GM12878 (cell line): ENCODE data around the gene CYP1A1. TPM values are rescaled to one million over a fixed set of nuclear protein-coding genes. Genes with fewer than 3 reads are reported as not detected.

Experiments used
- ATAC-seq: fragments of 200-7000 bp; cut with Tn5 transposase; 3 replicates; pipeline ENCODE4 v1.9.1; 2020; ENCODE audit warnings: mild to moderate bottlenecking, moderate library complexity
- BruUV-seq: library from RNA; stranded (reverse); fragments of 400-500 nt; replicated peaks from 2 replicates; lab custom pipeline; 2021; lab: Mats Ljungman, UMichigan
- CTCF ChIA-PET: fragments of 300-600 bp; sonication (Branson Sonifier 250); formaldehyde crosslinking; extraction: SDS; loops from one replicate; lab custom pipeline; 2021; ENCODE audit warnings: inconsistent platforms; lab: Yijun Ruan, JAX
- POLR2A ChIA-PET: fragments of 350-600 bp; formaldehyde crosslinking; extraction: SDS; loops from one replicate; lab custom pipeline; 2021; ENCODE audit warnings: inconsistent platforms; lab: Charles Lee
- RAD21 ChIA-PET: fragments of 300-600 bp; sonication (Branson Sonifier 250); formaldehyde crosslinking; loops from one replicate; lab custom pipeline; 2023; ENCODE audit warnings: antibody characterized with exemption; ENCODE audit not compliant: unreplicated experiment; lab: Charles Lee
- SMC1A ChIA-PET: fragments of 300-600 bp; sonication (Branson Sonifier 250); formaldehyde crosslinking; loops from one replicate; lab custom pipeline; 2023; ENCODE audit not compliant: unreplicated experiment, uncharacterized antibody; lab: Charles Lee
- DNase-seq: peaks from one replicate; pipeline ENCODE4 v3.0.0-alpha.2; 2011; ENCODE audit warnings: low read depth, low spot score
- FAIRE-seq: peaks from 3 replicates; lab custom pipeline; 2011; peaks lifted over from hg19 to GRCh38; lab: Jason Lieb, UNC
- H2AFZ ChIP-seq: 2 replicates; pipeline ENCODE4 v1.6.0; 2011; ENCODE audit warnings: low read depth, low read length, control low read depth; ENCODE audit not compliant: control insufficient read depth
- H3K27ac ChIP-seq: 2 replicates; pipeline ENCODE4 v1.5.1; 2011; ENCODE audit warnings: control low read depth; ENCODE audit not compliant: control insufficient read depth, insufficient read depth
- H3K27me3 ChIP-seq, 2 experiments: replicated peaks in 1 of 2; 2 replicates each; pipeline versions ENCODE4 v1.6.0 to v1.6.1; 2011; ENCODE audit warnings: low read length in 1 of 2; ENCODE audit not compliant: control insufficient read depth in 2 of 2, insufficient read depth in 2 of 2
- H3K36me3 ChIP-seq, 2 experiments: 2 replicates each; pipeline ENCODE4 v1.5.1; 2011; ENCODE audit warnings: low read length in 1 of 2; ENCODE audit not compliant: control insufficient read depth in 2 of 2, insufficient read depth in 2 of 2
- H3K4me1 ChIP-seq: 2 replicates; pipeline ENCODE4 v1.6.1; 2011; ENCODE audit warnings: mild to moderate bottlenecking, low read length, moderate library complexity, mixed read lengths; ENCODE audit not compliant: control insufficient read depth, insufficient read depth
- H3K4me2 ChIP-seq: 2 replicates; pipeline ENCODE4 v1.6.0; 2011; ENCODE audit warnings: control low read depth; ENCODE audit not compliant: control insufficient read depth, insufficient read depth
- H3K4me3 ChIP-seq: fragments of 200-600 bp; sonication (generic); 2 replicates; pipeline ENCODE4 v1.5.1; 2016
- H3K79me2 ChIP-seq: 2 replicates; pipeline ENCODE4 v1.6.0; 2011; ENCODE audit warnings: low read length; ENCODE audit not compliant: control insufficient read depth, insufficient read depth
- H3K9ac ChIP-seq: 2 replicates; pipeline ENCODE4 v1.8.0; 2011; ENCODE audit warnings: low read length, control low read depth, mixed read lengths; ENCODE audit not compliant: control insufficient read depth, insufficient read depth
- H3K9me3 ChIP-seq: replicated peaks from 3 replicates; pipeline ENCODE4 v1.5.1; 2011; ENCODE audit warnings: mild to moderate bottlenecking, low read length; ENCODE audit not compliant: control insufficient read depth, insufficient read depth
- H4K20me1 ChIP-seq: 2 replicates; pipeline ENCODE4 v1.6.0; 2011; ENCODE audit not compliant: control insufficient read depth, insufficient read depth
- BMI1 ChIP-seq: fragments of 450-650 bp; IDR thresholded peaks from 2 replicates; pipeline ENCODE4 v1.6.1; 2016; ENCODE audit warnings: mild to moderate bottlenecking, moderate library complexity, borderline replicate concordance
- CBX5 ChIP-seq: sonication (generic); IDR thresholded peaks from 2 replicates; pipeline ENCODE4 v1.6.1; 2016; ENCODE audit warnings: low read depth, moderate library complexity, mild to moderate bottlenecking, inconsistent platforms
- DPF2 ChIP-seq: fragments of 450-650 bp; IDR thresholded peaks from 2 replicates; pipeline ENCODE4 v1.6.1; 2017; ENCODE audit warnings: mild to moderate bottlenecking
- EGR1 ChIP-seq, 2 experiments: IDR thresholded peaks; 1 replicate in 1 of 2; 2 replicates in 1 of 2; pipeline ENCODE4 v1.6.1; 2011 to 2012; ENCODE audit warnings: low read depth in 2 of 2, low read length in 2 of 2, borderline replicate concordance in 1 of 2, mild to moderate bottlenecking in 1 of 2, moderate library complexity in 1 of 2
- FOXK2 ChIP-seq: fragments of 450-650 bp; IDR thresholded peaks from 2 replicates; pipeline ENCODE4 v1.6.1; 2017; ENCODE audit warnings: mild to moderate bottlenecking, moderate library complexity
- GABPA ChIP-seq: IDR thresholded peaks from 2 replicates; pipeline ENCODE4 v1.6.1; 2014; ENCODE audit warnings: antibody characterized with exemption, low read depth, mild to moderate bottlenecking, inconsistent platforms
- HDGF ChIP-seq: fragments of 450-650 bp; IDR thresholded peaks from 2 replicates; pipeline ENCODE4 v1.6.1; 2016; ENCODE audit warnings: antibody characterized with exemption
- NR2C2 ChIP-seq: IDR thresholded peaks from 2 replicates; pipeline ENCODE4 v1.6.1; 2011; ENCODE audit warnings: borderline replicate concordance, low read depth; ENCODE audit not compliant: control insufficient read depth, insufficient read length
- PBX3 ChIP-seq: IDR thresholded peaks from 2 replicates; pipeline ENCODE4 v1.6.1; 2011; ENCODE audit warnings: mild to moderate bottlenecking, low read depth, low read length, moderate library complexity; ENCODE audit not compliant: insufficient replicate concordance
- ZBED1 ChIP-seq: IDR thresholded peaks from 2 replicates; pipeline ENCODE4 v1.6.1; 2016; ENCODE audit warnings: borderline replicate concordance
- ZBTB33 ChIP-seq: fragments of 450-650 bp; IDR thresholded peaks from 2 replicates; pipeline ENCODE4 v1.6.1; 2017; ENCODE audit warnings: mild to moderate bottlenecking
- WGBS: methylation state at CpG from one replicate; pipeline ENCODE4 v1.1.6; 2016; ENCODE audit warnings: low lambda C conversion rate; ENCODE audit not compliant: insufficient replicate concordance, insufficient coverage; ENCODE audit errors: missing lambda C conversion rate; 5-methylcytosine and 5-hydroxymethylcytosine counted together
- in situ Hi-C: fragments of 300-500 bp; cut with MboI; formaldehyde crosslinking; loops from 9 replicates; pipeline ENCODE4 v1.14.3; 2018; ENCODE audit warnings: mixed read lengths
- intact Hi-C: fragments of 100-400 bp; cut with micrococcal nuclease; formaldehyde crosslinking; loops from one replicate; pipeline ENCODE4 v1.14.2; 2022; ENCODE audit not compliant: unreplicated experiment
- polyA plus RNA-seq, 11 experiments: library from polyadenylated mRNA; depleted of rRNA in 4 of 11; unstranded in 6 of 11; stranded (reverse) in 5 of 11; fragments of >200 nt; fragmentation: Nextera tagmentation in 4 of 11; fragmentation: Illumina TruSeq in 1 of 11; extraction: Ambion mirVana in 4 of 11; extraction: Trizol in 1 of 11; gene quantifications; 1 replicate in 1 of 11; 2 replicates in 10 of 11; pipeline versions ENCODE4 v1.2.1 to v1.2.3, GENCODE V29; 2011 to 2016; ENCODE audit warnings: inconsistent platforms in 2 of 11, missing spikeins in 2 of 11, low read depth in 1 of 11
- total RNA-seq, 4 experiments: library from RNA; depleted of rRNA in 3 of 4; stranded (reverse); fragments of >200 nt in 3 of 4; fragmentation: Illumina TruSeq in 1 of 4; extraction: Trizol in 1 of 4; gene quantifications; 2 replicates each; pipeline versions ENCODE4 v1.2.1 to v1.2.3, GENCODE V29; 2013 to 2021
- TF ChIP-seq, protein P1 (sequence below): IDR thresholded peaks from 2 replicates; pipeline ENCODE4 v1.6.1; 2012; ENCODE audit warnings: improper control_type of control experiment, low read depth, low read length; ENCODE audit not compliant: insufficient replicate concordance
- TF ChIP-seq, protein P2 (sequence below): fragments of 150-350 bp; IDR thresholded peaks from 2 replicates; pipeline ENCODE4 v1.6.1; 2014; ENCODE audit warnings: mild to moderate bottlenecking, low read depth, low read length

CYP1A1 gene
- total and polyA plus RNA-seq, 10 of the 15 experiments (the other 5 are each of a cell fraction or from before 2014, with no cell fraction given): 0.04 to 0.71 (median 0.07) TPM; not detected in 4

- TF ChIP-seq, protein P1, sequence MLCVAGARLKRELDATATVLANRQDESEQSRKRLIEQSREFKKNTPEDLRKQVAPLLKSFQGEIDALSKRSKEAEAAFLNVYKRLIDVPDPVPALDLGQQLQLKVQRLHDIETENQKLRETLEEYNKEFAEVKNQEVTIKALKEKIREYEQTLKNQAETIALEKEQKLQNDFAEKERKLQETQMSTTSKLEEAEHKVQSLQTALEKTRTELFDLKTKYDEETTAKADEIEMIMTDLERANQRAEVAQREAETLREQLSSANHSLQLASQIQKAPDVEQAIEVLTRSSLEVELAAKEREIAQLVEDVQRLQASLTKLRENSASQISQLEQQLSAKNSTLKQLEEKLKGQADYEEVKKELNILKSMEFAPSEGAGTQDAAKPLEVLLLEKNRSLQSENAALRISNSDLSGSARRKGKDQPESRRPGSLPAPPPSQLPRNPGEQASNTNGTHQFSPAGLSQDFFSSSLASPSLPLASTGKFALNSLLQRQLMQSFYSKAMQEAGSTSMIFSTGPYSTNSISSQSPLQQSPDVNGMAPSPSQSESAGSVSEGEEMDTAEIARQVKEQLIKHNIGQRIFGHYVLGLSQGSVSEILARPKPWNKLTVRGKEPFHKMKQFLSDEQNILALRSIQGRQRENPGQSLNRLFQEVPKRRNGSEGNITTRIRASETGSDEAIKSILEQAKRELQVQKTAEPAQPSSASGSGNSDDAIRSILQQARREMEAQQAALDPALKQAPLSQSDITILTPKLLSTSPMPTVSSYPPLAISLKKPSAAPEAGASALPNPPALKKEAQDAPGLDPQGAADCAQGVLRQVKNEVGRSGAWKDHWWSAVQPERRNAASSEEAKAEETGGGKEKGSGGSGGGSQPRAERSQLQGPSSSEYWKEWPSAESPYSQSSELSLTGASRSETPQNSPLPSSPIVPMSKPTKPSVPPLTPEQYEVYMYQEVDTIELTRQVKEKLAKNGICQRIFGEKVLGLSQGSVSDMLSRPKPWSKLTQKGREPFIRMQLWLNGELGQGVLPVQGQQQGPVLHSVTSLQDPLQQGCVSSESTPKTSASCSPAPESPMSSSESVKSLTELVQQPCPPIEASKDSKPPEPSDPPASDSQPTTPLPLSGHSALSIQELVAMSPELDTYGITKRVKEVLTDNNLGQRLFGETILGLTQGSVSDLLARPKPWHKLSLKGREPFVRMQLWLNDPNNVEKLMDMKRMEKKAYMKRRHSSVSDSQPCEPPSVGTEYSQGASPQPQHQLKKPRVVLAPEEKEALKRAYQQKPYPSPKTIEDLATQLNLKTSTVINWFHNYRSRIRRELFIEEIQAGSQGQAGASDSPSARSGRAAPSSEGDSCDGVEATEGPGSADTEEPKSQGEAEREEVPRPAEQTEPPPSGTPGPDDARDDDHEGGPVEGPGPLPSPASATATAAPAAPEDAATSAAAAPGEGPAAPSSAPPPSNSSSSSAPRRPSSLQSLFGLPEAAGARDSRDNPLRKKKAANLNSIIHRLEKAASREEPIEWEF: no peak
- no peak for TF ChIP-seq GABPA
- no peak for TF ChIP-seq ZBED1
Observed at GRCh38 chr15:74749832-74750231, 24.5 kb upstream of the CYP1A1 start (continued).

GRCh38 chr15:74748322-74748946, 23.1 kb upstream of the CYP1A1 start, which contains the start of gene CYP1A2:
Gene CYP1A2, plus strand, starts transcription at chr15:74748845. Its CDS starts 894 bp downstream, at chr15:74749739.
- 40% methylated on average over 3 of the region's 3 CpGs for WGBS
- H3K36me3 ChIP-seq: no peaks in the 10 kb centered on the region
- no peak within 1 kb of the TSS for H2AFZ ChIP-seq
- H3K27ac ChIP-seq: no peak within 1 kb of the TSS
- ChIA-PET POLR2A (interaction anchor here (0.6 kb wide), 1 partner anchor 309 kb away, joined by 3 read pairs; no protein-coding TSS in a partner anchor), CTCF (no interaction called here), RAD21 (no interaction called here), SMC1A (no interaction called here)
- intact Hi-C loops (no loop called here), in situ Hi-C loops (no loop called here)
- BruUV-seq: no TSS peak
- H4K20me1 ChIP-seq: no peaks in the 10 kb centered on the region
- no peak within 1 kb of the TSS for H3K4me3 ChIP-seq
- H3K9me3 ChIP-seq: no peaks in the 10 kb centered on the region
- no peaks in the 10 kb centered on the region for H3K4me1 ChIP-seq
- no peak for FAIRE-seq
- ATAC-seq: no peak
- no peak within 1 kb of the TSS for H3K4me2 ChIP-seq
- no peaks in the 10 kb centered on the region for H3K79me2 ChIP-seq
- no peak for DNase-seq
- H3K27me3 ChIP-seq: no peaks in the 10 kb centered on the region
- no peak within 1 kb of the TSS for H3K9ac ChIP-seq
- TF ChIP-seq CBX5: no peak
- TF ChIP-seq HDGF: no peak
- TF ChIP-seq EGR1 (IDR thresholded peaks at IDR 0.05; ENCODE audit: borderline replicate concordance in 1 of 2, low read depth in 2 of 2, low read length in 2 of 2): no peak
- TF ChIP-seq PBX3: no peak
- no peak for TF ChIP-seq FOXK2
- TF ChIP-seq ZBTB33: no peak
- no peak for TF ChIP-seq NR2C2
- no peak for TF ChIP-seq GABPA
- no peak for TF ChIP-seq DPF2
- TF ChIP-seq, protein P2, sequence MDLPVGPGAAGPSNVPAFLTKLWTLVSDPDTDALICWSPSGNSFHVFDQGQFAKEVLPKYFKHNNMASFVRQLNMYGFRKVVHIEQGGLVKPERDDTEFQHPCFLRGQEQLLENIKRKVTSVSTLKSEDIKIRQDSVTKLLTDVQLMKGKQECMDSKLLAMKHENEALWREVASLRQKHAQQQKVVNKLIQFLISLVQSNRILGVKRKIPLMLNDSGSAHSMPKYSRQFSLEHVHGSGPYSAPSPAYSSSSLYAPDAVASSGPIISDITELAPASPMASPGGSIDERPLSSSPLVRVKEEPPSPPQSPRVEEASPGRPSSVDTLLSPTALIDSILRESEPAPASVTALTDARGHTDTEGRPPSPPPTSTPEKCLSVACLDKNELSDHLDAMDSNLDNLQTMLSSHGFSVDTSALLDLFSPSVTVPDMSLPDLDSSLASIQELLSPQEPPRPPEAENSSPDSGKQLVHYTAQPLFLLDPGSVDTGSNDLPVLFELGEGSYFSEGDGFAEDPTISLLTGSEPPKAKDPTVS: no peak
- no peak for TF ChIP-seq BMI1
